A549 (cell line): ENCODE results near the gene ITSN1. TPM values are rescaled to one million over a fixed set of nuclear protein-coding genes. Genes with fewer than 3 reads are reported as not detected.

Experiments
- ATAC-seq, 2 experiments: fragments of 200-7000 bp in 1 of 2; fragments of >200 bp in 1 of 2; cut with Nextera tagmentation in 1 of 2; cut with Tn5 transposase in 1 of 2; 3 replicates each; pipeline versions ENCODE4 v1.8.0 to v1.9.1; 2018 to 2020; ENCODE audit warnings: mild to moderate bottlenecking in 1 of 2, moderate library complexity in 1 of 2
- CTCF ChIA-PET: fragments of 300-600 bp; sonication (Branson Sonifier 250); formaldehyde crosslinking; extraction: SDS; loops from one replicate; lab custom pipeline; 2021; ENCODE audit warnings: antibody characterized with exemption, inconsistent platforms; lab: Yijun Ruan, JAX
- POLR2A ChIA-PET: fragments of 350-600 bp; formaldehyde crosslinking; extraction: SDS; loops from one replicate; lab custom pipeline; 2021; ENCODE audit warnings: antibody characterized with exemption, inconsistent platforms; lab: Yijun Ruan, JAX
- DNase-seq, 2 experiments: peaks; one replicate each; pipeline versions ENCODE4 v3.0.0 to v3.0.0-alpha.2; 2011 to 2016; ENCODE audit warnings: low read depth in 1 of 2, low spot score in 1 of 2
- FAIRE-seq: peaks from 2 replicates; lab custom pipeline; 2011; peaks lifted over from hg19 to GRCh38; lab: Jason Lieb, UNC
- H3K27ac ChIP-seq, 2 experiments: fragments of >200 bp; sonication (Bioruptor Twin); formaldehyde crosslinking; 3 replicates each; pipeline ENCODE4 v1.5.1; 2016 to 2017
- H3K4me1 ChIP-seq: fragments of >200 bp; sonication (Bioruptor Twin); formaldehyde crosslinking; 3 replicates; pipeline ENCODE4 v1.6.1; 2016
- H3K4me2 ChIP-seq: fragments of >200 bp; sonication (Bioruptor Twin); formaldehyde crosslinking; 3 replicates; pipeline ENCODE4 v1.6.1; 2016
- H3K4me3 ChIP-seq: fragments of >200 bp; sonication (Bioruptor Twin); formaldehyde crosslinking; 3 replicates; pipeline ENCODE4 v1.5.1; 2016
- H3K9me3 ChIP-seq: fragments of >200 bp; sonication (Bioruptor Twin); formaldehyde crosslinking; 3 replicates; pipeline ENCODE4 v1.6.1; 2016
- BHLHE40 ChIP-seq: IDR thresholded peaks from 2 replicates; pipeline ENCODE4 v1.6.1; 2012; ENCODE audit warnings: low read depth, low read length, inconsistent platforms
- CBX2 ChIP-seq: fragments of 200-600 bp; sonication (generic); IDR thresholded peaks from 2 replicates; pipeline ENCODE4 v1.6.1; 2016; ENCODE audit warnings: low read depth, mild to moderate bottlenecking, borderline replicate concordance
- CEBPB ChIP-seq, 2 experiments: fragments of >200 bp in 1 of 2; sonication (Bioruptor Twin) in 1 of 2; formaldehyde crosslinking in 1 of 2; IDR thresholded peaks; 2 replicates each; pipeline ENCODE4 v1.6.1; 2012 to 2016
- EHF ChIP-seq: fragments of 250-450 bp; sonication (Bioruptor Pico); IDR thresholded peaks from 2 replicates; pipeline ENCODE4 v1.5.0; 2020; ENCODE audit warnings: mild to moderate bottlenecking
- EHMT2 ChIP-seq: fragments of 200-600 bp; sonication (generic); IDR thresholded peaks from 2 replicates; pipeline ENCODE4 v1.6.1; 2016; ENCODE audit warnings: antibody characterized with exemption, low read depth, mild to moderate bottlenecking, moderate library complexity
- ESRRA ChIP-seq: fragments of 150-350 bp; IDR thresholded peaks from 2 replicates; pipeline ENCODE4 v1.6.1; 2014; ENCODE audit warnings: mild to moderate bottlenecking, low read length, borderline replicate concordance
- FOSB ChIP-seq: fragments of 250-450 bp; sonication (Bioruptor Pico); IDR thresholded peaks from 2 replicates; pipeline ENCODE4 v1.5.0; 2020; ENCODE audit warnings: mild to moderate bottlenecking, moderate library complexity
- FOSL2 ChIP-seq, 2 experiments: fragments of 450-650 bp in 1 of 2; fragments of >200 bp in 1 of 2; sonication (Bioruptor Twin) in 1 of 2; formaldehyde crosslinking; IDR thresholded peaks; 2 replicates each; pipeline versions ENCODE4 v1.5.0 to v1.6.1; 2016 to 2020; ENCODE audit warnings: mild to moderate bottlenecking in 1 of 2, moderate library complexity in 1 of 2
- GATA3 ChIP-seq: IDR thresholded peaks from 2 replicates; pipeline ENCODE4 v1.6.1; 2012; ENCODE audit warnings: borderline replicate concordance
- HEYL ChIP-seq: fragments of 250-450 bp; sonication (Bioruptor Pico); IDR thresholded peaks from 2 replicates; pipeline ENCODE4 v1.8.0; 2021; ENCODE audit warnings: mild to moderate bottlenecking, moderate library complexity
- HOXA7 ChIP-seq: fragments of 250-450 bp; sonication (Bioruptor Pico); IDR thresholded peaks from 2 replicates; pipeline ENCODE4 v1.5.0; 2020; ENCODE audit warnings: mild to moderate bottlenecking, moderate library complexity
- HOXB13 ChIP-seq: fragments of 250-450 bp; sonication (Bioruptor Pico); IDR thresholded peaks from 2 replicates; pipeline ENCODE4 v1.5.0; 2020; ENCODE audit warnings: low read depth, mild to moderate bottlenecking, moderate library complexity
- HOXB5 ChIP-seq: fragments of 250-450 bp; sonication (Bioruptor Pico); IDR thresholded peaks from 2 replicates; pipeline ENCODE4 v1.5.0; 2020; ENCODE audit warnings: mild to moderate bottlenecking, moderate library complexity
- NFE2L2 ChIP-seq: fragments of 150-350 bp; conservative IDR thresholded peaks from 2 replicates; pipeline ENCODE4 v1.6.1; 2014; ENCODE audit warnings: low read length
- NPAS2 ChIP-seq: fragments of 250-450 bp; sonication (Bioruptor Pico); IDR thresholded peaks from 2 replicates; pipeline ENCODE4 v1.8.0; 2022; ENCODE audit warnings: mild to moderate bottlenecking, moderate library complexity, borderline replicate concordance
- PHF8 ChIP-seq: fragments of 200-600 bp; sonication (generic); IDR thresholded peaks from 2 replicates; pipeline ENCODE4 v1.6.1; 2016; ENCODE audit warnings: low read depth, mild to moderate bottlenecking, antibody characterized with exemption, moderate library complexity, borderline replicate concordance
- POLR2AphosphoS2 ChIP-seq: conservative IDR thresholded peaks from 2 replicates; pipeline ENCODE4 v1.6.1; 2012; ENCODE audit warnings: low read length, improper control_type of control experiment, inconsistent platforms
- RCOR1 ChIP-seq: fragments of 150-350 bp; IDR thresholded peaks from 2 replicates; pipeline ENCODE4 v1.6.1; 2014; ENCODE audit warnings: antibody characterized with exemption, low read length, low read depth
- RFX5 ChIP-seq: fragments of 450-650 bp; IDR thresholded peaks from 2 replicates; pipeline ENCODE4 v1.7.1; 2014; ENCODE audit warnings: antibody characterized with exemption, mild to moderate bottlenecking, moderate library complexity
- RNF2 ChIP-seq: fragments of 200-600 bp; sonication (generic); IDR thresholded peaks from 2 replicates; pipeline ENCODE4 v1.6.1; 2016; ENCODE audit warnings: low read depth, mild to moderate bottlenecking, antibody characterized with exemption, moderate library complexity, borderline replicate concordance
- TFCP2L1 ChIP-seq: fragments of 250-450 bp; sonication (Bioruptor Pico); IDR thresholded peaks from 2 replicates; pipeline ENCODE4 v1.5.0; 2021; ENCODE audit warnings: mild to moderate bottlenecking
- ZSCAN20 ChIP-seq: fragments of 250-450 bp; sonication (Bioruptor Pico); IDR thresholded peaks from 2 replicates; pipeline ENCODE4 v1.8.0; 2022; ENCODE audit warnings: mild to moderate bottlenecking, moderate library complexity
- WGBS: methylation state at CpG from one replicate; pipeline ENCODE4 v1.1.6; 2017; ENCODE audit errors: missing lambda C conversion rate; 5-methylcytosine and 5-hydroxymethylcytosine counted together
- polyA plus RNA-seq, 4 experiments: library from polyadenylated mRNA; depleted of rRNA in 3 of 4; stranded (reverse); fragments of >200 nt; fragmentation: RNase III in 1 of 4; extraction: RNeasy Plus Mini Kit Qiagen cat#74134 plus additional on column Dnase treatment in 1 of 4; gene quantifications; 2 replicates in 3 of 4; 3 replicates in 1 of 4; pipeline ENCODE4 v1.2.3, GENCODE V29; 2011 to 2017
- TF ChIP-seq, protein P1 (sequence below): fragments of 250-450 bp; sonication (Bioruptor Pico); IDR thresholded peaks from 2 replicates; pipeline ENCODE4 v1.5.0; 2021; ENCODE audit warnings: mild to moderate bottlenecking, moderate library complexity, borderline replicate concordance
- TF ChIP-seq, protein P2 (sequence below): fragments of 450-650 bp; IDR thresholded peaks from 2 replicates; pipeline ENCODE4 v1.6.1; 2014; ENCODE audit warnings: antibody characterized with exemption
- TF ChIP-seq, protein P3 (sequence below): fragments of >200 bp; sonication (Bioruptor Twin); formaldehyde crosslinking; IDR thresholded peaks from 3 replicates; pipeline ENCODE4 v1.6.1; 2016

Gene ITSN1
- polyA plus RNA-seq, 2 of the 4 experiments (the other 2 are of a cell fraction), result 15.2 to 23.7 TPM

DNA sequence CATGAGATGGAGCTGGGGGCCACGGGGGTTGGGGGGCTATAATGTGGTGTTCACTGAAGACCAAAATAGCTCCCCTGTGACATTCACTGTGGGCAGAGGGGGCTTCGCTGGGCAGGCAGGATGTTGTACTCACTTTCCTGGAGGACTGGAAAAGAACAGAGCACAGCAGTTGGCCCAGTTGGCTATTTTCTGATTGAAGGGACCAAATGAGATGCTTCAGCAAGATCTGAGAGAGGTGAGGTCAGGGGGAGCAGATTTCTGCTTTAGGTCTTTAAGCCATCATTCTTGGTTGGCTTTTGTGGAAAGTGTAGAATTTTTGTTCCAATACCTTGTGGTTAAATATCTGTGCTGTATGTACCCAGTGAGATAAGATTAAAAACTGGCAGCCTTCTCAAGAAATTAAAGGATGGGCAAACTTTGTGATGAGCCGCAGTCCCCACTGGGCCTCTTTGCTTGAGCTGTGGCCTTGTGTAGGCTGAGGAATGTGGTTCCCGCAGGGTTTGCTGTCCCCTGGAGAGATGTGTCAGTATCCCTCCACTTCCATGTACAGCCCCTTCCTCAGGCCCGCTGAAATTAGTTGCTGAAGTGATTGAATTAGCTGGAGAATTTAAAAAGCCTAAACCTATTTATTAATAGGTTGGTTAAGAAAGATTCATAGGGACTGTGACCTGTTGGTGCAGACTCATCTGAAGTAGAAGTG lies 192.7 kb downstream of the ITSN1 start (continued):
- TF ChIP-seq, protein P1, sequence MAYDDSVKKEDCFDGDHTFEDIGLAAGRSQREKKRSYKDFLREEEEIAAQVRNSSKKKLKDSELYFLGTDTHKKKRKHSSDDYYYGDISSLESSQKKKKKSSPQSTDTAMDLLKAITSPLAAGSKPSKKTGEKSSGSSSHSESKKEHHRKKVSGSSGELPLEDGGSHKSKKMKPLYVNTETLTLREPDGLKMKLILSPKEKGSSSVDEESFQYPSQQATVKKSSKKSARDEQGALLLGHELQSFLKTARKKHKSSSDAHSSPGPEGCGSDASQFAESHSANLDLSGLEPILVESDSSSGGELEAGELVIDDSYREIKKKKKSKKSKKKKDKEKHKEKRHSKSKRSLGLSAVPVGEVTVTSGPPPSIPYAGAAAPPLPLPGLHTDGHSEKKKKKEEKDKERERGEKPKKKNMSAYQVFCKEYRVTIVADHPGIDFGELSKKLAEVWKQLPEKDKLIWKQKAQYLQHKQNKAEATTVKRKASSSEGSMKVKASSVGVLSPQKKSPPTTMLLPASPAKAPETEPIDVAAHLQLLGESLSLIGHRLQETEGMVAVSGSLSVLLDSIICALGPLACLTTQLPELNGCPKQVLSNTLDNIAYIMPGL (CRISPR knock-in tag), result no peak
- TF ChIP-seq RCOR1, result no peak

DNA sequence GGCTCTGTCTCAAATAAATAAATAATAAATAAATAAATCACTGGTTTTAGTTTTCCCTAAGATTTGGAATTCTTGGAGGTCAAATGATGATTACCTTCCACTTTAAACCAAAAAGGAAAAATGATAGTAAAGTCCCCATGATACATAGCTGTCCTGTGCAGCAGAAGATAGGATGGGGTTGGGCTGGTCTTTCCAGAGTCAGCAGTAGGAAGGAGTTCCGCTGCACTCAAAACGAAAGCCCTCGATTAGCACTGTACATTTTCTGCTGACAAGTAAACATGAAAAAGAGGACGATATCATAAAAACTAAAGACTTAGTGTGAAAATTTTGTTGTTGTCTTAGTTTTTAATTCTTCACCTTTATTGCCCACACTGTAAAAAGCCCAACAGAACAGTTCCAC lies 193.6 kb downstream of the ITSN1 start:
- DNase-seq (no peak), ATAC-seq (no peak), FAIRE-seq (no peak)
- TF ChIP-seq CBX2 (no peak), EHF (CRISPR knock-in tag) (no peak), HEYL (CRISPR knock-in tag) (no peak), HOXB5 (no peak), CEBPB (IDR thresholded peaks at IDR 0.05) (no peak), NPAS2 (no peak), TFCP2L1 (no peak), ZSCAN20 (CRISPR knock-in tag) (no peak)
- TF ChIP-seq, protein P2, sequence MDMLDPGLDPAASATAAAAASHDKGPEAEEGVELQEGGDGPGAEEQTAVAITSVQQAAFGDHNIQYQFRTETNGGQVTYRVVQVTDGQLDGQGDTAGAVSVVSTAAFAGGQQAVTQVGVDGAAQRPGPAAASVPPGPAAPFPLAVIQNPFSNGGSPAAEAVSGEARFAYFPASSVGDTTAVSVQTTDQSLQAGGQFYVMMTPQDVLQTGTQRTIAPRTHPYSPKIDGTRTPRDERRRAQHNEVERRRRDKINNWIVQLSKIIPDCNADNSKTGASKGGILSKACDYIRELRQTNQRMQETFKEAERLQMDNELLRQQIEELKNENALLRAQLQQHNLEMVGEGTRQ, result no peak
- no peak overlapping the region for H3K4me3 ChIP-seq
- 91% methylated on average over 4 of the region's 4 CpGs for WGBS
- H3K27ac ChIP-seq, result no peak overlapping the region
- no peaks in the 10 kb centered on the region for H3K9me3 ChIP-seq
- ChIA-PET POLR2A (no interaction called here), CTCF (interaction anchor here (1.5 kb wide), 1 partner anchor 11 kb away, joined by 3 read pairs; no protein-coding TSS in a partner anchor)
- no peak overlapping the region for H3K4me2 ChIP-seq
- no peaks in the 10 kb centered on the region for H3K4me1 ChIP-seq

DNA sequence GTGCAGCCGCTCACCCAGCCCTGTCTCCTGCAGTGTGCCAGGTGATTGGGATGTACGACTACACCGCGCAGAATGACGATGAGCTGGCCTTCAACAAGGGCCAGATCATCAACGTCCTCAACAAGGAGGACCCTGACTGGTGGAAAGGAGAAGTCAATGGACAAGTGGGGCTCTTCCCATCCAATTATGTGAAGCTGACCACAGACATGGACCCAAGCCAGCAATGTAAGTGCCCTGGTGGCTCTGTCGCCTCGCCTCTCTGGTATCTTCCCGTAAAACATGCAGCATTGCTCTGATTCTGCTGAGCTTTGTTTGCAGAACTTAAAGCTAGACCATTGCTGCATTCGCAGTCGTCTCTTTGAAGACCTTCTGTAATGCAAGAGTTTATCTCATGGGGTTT lies 194.1 kb downstream of the ITSN1 start:
- 91% methylated on average over 10 of the region's 11 CpGs for WGBS
- H3K4me2 ChIP-seq, result no peak overlapping the region
- no peaks in the 10 kb centered on the region for H3K4me1 ChIP-seq
- H3K9me3 ChIP-seq, result no peaks in the 10 kb centered on the region
- H3K4me3 ChIP-seq, result no peak overlapping the region
- ChIA-PET POLR2A (no interaction called here), CTCF (interaction anchor here (1.5 kb wide), 1 partner anchor 10 kb away, joined by 3 read pairs; no protein-coding TSS in a partner anchor)
- no peak for FAIRE-seq
- no peak for DNase-seq
- ATAC-seq, result no peak
- no peak for TF ChIP-seq ESRRA
- TF ChIP-seq POLR2AphosphoS2, result no peak
- TF ChIP-seq EHMT2, result no peak
- TF ChIP-seq FOSB, result no peak
- no peak for TF ChIP-seq NFE2L2
- no peak for TF ChIP-seq FOSL2 (IDR thresholded peaks at IDR 0.05)
- TF ChIP-seq FOSL2 (CRISPR knock-in tag; IDR thresholded peaks at IDR 0.05), result no peak
- no peak for TF ChIP-seq HOXB13 (CRISPR knock-in tag)
- TF ChIP-seq PHF8, result no peak
- TF ChIP-seq GATA3, result no peak
- TF ChIP-seq RCOR1, result no peak
- TF ChIP-seq RNF2, result no peak
- TF ChIP-seq HOXA7 (CRISPR knock-in tag), result no peak
- TF ChIP-seq RFX5, result no peak
- no peak for TF ChIP-seq BHLHE40
- TF ChIP-seq, protein P3, sequence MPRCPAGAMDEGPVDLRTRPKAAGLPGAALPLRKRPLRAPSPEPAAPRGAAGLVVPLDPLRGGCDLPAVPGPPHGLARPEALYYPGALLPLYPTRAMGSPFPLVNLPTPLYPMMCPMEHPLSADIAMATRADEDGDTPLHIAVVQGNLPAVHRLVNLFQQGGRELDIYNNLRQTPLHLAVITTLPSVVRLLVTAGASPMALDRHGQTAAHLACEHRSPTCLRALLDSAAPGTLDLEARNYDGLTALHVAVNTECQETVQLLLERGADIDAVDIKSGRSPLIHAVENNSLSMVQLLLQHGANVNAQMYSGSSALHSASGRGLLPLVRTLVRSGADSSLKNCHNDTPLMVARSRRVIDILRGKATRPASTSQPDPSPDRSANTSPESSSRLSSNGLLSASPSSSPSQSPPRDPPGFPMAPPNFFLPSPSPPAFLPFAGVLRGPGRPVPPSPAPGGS, result no peak
- no peak overlapping the region for H3K27ac ChIP-seq
